ENCODE measurements around the gene DTL.

DTL gene

DNA sequence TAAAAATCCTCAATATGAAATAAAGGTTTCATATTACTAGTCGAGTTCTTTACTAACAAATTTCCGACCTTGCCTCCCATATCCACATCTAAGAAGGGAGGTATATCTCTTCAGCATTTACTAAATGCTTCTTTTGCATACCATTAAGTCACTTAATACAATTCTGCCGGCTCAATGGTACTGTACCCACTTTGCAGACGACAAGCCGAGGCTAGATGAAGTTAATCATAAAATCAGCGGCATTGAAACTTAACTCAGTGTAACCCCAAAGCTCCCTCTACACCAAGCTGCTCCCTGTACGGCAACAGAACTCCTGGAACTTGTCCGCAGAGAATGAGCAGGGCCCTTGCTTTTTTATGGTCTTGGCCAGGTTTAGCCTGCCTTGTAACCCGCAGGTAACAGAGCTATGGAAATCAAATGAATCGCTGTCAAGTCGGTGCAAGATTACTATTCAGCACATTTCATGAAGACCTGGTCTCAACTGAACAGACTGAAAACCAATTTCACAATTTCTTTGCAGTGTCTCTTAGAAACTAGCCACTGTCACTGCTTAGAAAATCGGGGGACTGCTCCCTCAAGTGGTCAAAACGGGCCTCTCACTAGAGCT lies 929 bp upstream of the DTL start:
- in situ Hi-C loops (cut with HindIII; ENCODE audit: low pct_ligation_motif_present, low sequenced_read_pairs), result no loop called here
- no peak for TF ChIP-seq CTCF (IDR thresholded peaks at IDR 0.05; ENCODE audit: low read depth, low read length, missing control alignments)
- H3K36me3 ChIP-seq (replicated peaks), result no peaks in the 10 kb centered on the region
- peak overlapping the region; percentile 89 for H3K27ac ChIP-seq
- DNase-seq, result no peak
- peak overlapping the region; percentile 84 for H3K4me3 ChIP-seq (ENCODE audit: low read depth, low read length)
- no peaks in the 10 kb centered on the region for H3K27me3 ChIP-seq (replicated peaks)

DNA sequence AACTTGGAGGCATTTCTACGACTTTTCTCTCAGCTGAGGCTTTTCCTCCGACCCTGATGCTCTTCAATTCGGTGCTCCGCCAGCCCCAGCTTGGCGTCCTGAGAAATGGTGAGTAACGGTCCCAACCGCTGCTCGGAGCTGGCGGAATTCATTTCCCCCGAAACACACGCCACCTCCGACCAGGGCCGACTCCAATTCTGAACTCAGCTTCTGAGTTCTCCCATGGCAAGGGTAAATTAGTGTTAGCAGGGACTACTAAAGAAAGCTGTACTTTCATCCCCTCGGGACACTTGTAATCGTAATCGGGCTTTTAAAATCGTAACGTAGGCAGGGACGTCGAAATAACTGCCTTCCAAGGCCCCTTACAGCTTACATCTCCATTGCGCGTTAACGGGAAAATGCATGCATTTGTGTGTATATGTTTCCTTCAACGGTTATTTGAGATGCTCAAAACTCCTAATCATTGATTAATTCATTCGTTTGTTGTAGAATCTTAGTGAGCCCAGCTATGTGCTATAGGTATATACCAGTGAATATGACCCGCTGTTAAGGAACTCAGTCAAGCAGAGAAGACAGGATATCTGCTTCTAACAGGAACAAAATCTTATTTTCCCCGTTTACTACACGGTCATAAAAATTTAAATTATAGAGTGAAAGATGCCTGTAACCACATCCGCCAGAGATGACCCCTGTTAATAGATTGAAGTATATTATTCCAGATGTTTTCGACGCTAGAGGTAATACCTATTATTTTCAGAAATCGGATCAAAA lies 472 bp downstream of the DTL start:
- no peak for DNase-seq
- H3K27me3 ChIP-seq (replicated peaks), result no peaks in the 10 kb centered on the region
- no peak for TF ChIP-seq CTCF (IDR thresholded peaks at IDR 0.05; ENCODE audit: low read depth, low read length, missing control alignments)
- no peaks in the 10 kb centered on the region for H3K36me3 ChIP-seq (replicated peaks)
- in situ Hi-C loops (cut with HindIII; ENCODE audit: low pct_ligation_motif_present, low sequenced_read_pairs), result no loop called here
- peak overlapping the region; percentile 84 for H3K4me3 ChIP-seq (ENCODE audit: low read depth, low read length)
- peak overlapping the region; percentile 43 for H3K27ac ChIP-seq

- Histone ChIP-seq H3K27me3 (replicated peaks) (no peaks in the 10 kb centered on the region), H3K36me3 (replicated peaks) (no peaks in the 10 kb centered on the region), H3K27ac (no peak overlapping the region), H3K4me3 (ENCODE audit: low read depth, low read length) (no peak overlapping the region)
- no peak for TF ChIP-seq CTCF (IDR thresholded peaks at IDR 0.05; ENCODE audit: low read depth, low read length, missing control alignments)
- no peak for DNase-seq
- in situ Hi-C loops (cut with HindIII; ENCODE audit: low pct_ligation_motif_present, low sequenced_read_pairs), result no loop called here
Observed at GRCh38 chr1:212037900-212038299, 2.4 kb downstream of the DTL start.

- no peak for TF ChIP-seq CTCF (IDR thresholded peaks at IDR 0.05; ENCODE audit: low read depth, low read length, missing control alignments)
- Histone ChIP-seq H3K27me3 (replicated peaks) (no peaks in the 10 kb centered on the region), H3K27ac (no peak overlapping the region), H3K4me3 (ENCODE audit: low read depth, low read length) (no peak overlapping the region), H3K36me3 (replicated peaks) (no peaks in the 10 kb centered on the region)
- in situ Hi-C loops (cut with HindIII; ENCODE audit: low pct_ligation_motif_present, low sequenced_read_pairs), result no loop called here
- DNase-seq, result no peak
Observed at GRCh38 chr1:212039622-212040021, 4.1 kb downstream of the DTL start.

DNA sequence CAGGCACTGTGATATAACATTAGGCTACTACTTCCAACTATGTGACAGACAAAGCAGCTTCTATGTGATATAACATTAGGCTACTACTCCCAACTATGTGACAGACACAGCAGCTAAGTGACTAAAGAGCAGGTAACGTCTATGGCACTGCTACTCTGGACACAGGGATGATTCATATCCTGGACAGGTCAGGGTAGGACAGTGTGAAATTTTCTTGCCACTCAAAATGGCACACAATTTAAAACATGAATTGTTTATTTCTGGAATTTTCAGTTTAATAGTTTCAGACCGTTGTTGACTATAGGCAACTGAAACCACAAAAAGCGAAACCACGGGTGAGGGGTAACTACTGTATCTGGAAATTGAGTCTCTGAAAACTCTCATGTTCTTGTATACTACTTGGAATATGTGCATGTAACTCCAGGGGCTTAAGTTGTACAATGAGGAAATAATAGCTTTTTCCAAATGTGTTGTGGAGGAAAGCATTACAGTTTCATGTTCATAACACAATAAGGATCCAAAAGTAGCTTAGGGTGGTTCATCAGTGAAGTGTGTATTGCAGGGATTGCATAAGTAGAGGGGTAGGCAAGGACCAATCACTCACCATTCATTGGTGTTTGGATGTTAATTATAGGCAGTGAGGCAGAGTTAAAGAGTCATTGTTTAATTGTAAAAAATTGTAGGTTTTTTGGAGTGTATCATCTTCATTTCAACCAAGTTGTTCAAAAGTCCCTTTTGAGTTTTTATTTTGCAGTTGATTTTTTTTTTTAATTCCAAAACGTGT lies 5.3 kb downstream of the DTL start:
- no peak for TF ChIP-seq CTCF (IDR thresholded peaks at IDR 0.05; ENCODE audit: low read depth, low read length, missing control alignments)
- Histone ChIP-seq H3K27me3 (replicated peaks) (no peaks in the 10 kb centered on the region), H3K27ac (no peak overlapping the region), H3K4me3 (ENCODE audit: low read depth, low read length) (no peak overlapping the region), H3K36me3 (replicated peaks) (no peaks in the 10 kb centered on the region)
- DNase-seq, result no peak
- in situ Hi-C loops (cut with HindIII; ENCODE audit: low pct_ligation_motif_present, low sequenced_read_pairs), result no loop called here
